ENCODE measurements around the gene YPEL5. TPM values are rescaled to one million over a fixed set of nuclear protein-coding genes. Genes with fewer than 3 reads are reported as not detected.

YPEL5 gene
- total RNA-seq, 1 donor from 2014 or later = 107 TPM

DNA sequence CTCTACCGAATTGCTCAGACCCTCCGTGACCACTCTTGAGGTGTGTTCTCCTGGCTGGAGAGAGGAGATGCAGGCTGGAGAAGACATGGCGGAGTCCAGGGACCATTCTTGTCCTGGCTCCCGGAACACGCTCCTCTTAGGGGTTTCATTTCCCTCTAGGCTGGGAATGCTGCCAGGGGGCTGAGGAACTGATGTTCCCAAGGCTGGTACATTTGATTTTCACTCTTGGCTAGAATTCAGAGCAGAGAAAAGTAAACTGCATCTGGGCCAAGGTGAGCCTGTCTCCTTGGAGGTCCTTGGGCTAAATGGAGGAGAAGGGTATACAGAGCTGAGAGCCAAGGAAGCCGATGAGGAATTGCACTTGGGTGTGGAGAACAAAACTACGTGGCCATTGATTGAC lies 56.3 kb downstream of the YPEL5 start:
- DNase-seq (ENCODE audit: low read depth) = no peak

DNA sequence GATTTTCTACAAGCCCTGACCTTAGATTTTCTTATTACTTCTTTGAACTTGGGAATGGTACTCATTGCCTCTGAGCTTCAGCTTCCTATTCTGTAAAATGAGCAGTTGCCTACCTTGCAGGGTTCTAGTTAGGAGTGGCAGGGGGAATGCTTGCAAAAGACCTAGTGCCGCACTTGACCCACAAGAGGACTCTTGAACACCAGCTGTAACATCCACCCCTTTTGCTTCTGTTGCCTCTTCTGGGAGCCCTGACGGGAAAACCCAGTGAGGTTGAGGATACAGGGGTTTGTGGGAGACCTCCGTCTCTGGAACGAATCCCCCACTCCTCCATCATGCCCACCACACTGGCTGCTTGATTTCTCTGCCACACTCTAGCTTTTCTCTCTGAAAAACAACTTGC lies 57.5 kb downstream of the YPEL5 start:
- no peak for DNase-seq (ENCODE audit: low read depth)

DNA sequence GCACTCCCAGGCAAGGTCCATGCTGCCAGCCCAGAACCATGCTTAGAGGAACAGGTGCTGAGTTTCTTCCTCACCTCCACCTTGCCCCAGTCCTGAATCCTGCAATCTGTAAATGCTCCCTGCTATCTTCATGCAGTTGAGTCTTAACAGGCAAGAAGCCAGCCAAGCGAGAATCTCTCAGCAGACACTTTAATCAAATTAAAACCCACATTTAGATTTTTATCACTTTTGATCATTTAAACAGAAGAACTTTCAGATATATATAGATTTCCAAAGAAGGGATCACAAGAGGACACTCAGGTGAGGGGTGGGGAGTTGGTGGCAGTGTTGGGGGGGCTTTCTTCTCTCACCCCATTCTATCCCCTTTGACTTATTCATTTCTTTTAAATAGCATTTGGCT lies 58.6 kb downstream of the YPEL5 start:
- no peak for DNase-seq (ENCODE audit: low read depth)

DNA sequence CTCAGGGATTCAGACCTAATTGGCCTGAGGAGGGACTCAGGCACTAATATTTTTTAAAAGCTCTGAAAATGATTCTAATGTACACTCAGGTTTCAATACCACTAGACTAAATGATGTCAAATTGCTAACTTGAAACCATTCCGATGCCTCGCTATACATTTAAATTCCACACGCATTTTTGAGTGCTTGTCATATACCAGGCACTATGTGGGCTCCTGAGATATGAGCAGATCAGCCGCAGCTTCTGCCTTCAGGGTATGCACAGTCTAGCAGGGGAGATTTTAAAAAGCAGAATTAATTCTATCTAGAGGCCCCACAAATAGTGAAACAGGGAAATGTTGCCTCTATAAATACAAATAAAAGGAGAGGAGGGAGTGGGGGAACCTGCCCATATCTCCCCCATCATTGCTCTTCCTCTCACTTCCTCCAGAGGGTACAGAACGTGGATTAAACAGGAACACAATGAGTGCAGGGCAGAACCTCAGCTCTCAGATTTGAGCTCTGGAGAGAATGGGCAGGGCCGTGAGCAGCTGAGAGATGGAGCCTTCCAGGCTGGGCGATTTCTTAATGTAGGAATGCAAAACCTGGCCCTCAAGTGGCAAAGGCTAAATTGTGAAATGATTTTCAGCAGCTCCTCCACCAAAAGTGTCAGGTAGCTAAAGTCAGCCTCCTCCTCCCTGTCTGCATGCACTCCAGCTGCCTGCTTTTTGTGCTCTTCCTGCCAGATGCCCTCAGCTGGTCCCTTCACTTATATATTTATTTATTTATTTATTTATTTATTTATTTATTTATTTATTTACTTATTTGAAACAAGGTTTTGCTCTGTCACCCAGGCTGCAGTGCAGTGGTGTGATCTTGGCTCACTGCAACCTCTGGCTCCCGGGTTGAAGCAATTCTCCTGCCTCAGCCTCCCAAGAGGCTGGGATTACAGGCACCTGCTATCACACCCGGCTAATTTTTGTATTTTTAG lies 59.9 kb downstream of the YPEL5 start:
- no peak for DNase-seq (ENCODE audit: low read depth)

DNA sequence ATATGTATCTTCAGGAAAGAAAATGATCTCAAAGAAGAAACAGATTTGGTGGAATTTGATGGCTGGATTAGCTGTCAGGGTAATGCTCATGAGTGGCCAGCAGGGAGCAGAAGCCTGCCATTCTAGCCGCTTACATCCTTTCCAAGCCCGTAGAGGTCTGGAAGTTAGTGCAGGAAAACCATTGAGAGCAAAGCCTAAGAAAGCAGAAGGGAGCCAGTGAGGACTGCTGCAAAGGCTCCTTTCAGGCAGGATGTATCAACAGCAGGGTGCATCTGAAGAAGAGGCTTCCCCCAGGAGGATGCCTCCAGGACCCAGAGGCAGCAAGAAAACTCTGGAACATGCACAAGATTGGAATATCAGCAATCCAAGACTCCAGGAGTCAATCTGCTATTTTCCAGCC lies 61.6 kb downstream of the YPEL5 start:
- DNase-seq (ENCODE audit: low read depth) = peak; percentile 75

DNA sequence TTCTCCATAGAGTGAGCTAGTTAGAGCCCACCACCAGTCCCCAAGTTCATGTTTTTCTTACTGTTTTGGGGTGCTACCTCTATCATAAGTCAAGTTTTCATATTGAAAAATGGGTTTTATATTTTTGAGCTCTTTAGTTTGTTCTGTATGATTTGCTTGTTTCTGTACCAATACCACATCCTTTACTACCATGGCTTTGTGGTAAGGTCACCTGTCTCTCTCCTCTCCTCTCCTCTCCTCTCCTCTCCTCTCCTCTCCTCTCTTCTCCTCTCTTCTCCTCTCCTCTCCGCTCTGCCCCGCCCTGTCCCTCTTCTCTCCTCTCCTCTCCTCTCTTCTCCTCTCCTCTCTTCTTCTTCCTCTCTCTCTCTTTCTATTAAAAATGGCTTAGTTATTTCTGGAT lies 62.4 kb downstream of the YPEL5 start:
- DNase-seq (ENCODE audit: low read depth) = no peak

Other genes with a start within 250 kb of the YPEL5 start
- gene ALK, start 225.4 kb upstream of the YPEL5 start, total RNA-seq = 0.27 TPM in 1 of 2 replicates, not detected in the other
- gene LBH, start 84.5 kb downstream of the YPEL5 start, total RNA-seq = 28.8 and 130 TPM in 2 replicates